GM12801 (cell line): ENCODE results near the gene LCE7A.

Source experiments
- TF ChIP-seq, protein P1 (sequence below): IDR thresholded peaks from one replicate; pipeline ENCODE4 v1.5.1; 2011; ENCODE audit warnings: control low read depth; ENCODE audit not compliant: insufficient read length; ENCODE audit errors: extremely low read depth

LCE7A gene

DNA sequence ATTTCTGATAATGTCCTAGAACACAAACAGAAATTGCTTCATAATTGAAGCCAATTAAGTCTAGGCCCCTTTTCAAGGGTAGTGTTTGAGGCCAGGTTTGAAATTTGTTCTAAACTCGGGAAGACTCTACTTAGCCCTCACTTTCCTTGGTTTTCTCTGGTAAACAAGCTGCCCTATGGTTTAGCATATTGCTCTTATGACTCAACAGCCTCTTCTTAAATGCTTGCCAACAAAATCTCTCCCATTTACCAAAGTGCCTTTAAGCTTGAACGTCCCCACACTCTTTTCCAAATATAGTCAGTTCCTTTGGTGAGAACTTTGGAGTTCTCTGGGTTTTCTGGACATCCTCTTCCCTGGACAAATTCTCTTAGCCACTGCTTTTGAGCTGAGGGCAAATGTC is 22.9 kb upstream of the LCE7A start:
- TF ChIP-seq, protein P1, sequence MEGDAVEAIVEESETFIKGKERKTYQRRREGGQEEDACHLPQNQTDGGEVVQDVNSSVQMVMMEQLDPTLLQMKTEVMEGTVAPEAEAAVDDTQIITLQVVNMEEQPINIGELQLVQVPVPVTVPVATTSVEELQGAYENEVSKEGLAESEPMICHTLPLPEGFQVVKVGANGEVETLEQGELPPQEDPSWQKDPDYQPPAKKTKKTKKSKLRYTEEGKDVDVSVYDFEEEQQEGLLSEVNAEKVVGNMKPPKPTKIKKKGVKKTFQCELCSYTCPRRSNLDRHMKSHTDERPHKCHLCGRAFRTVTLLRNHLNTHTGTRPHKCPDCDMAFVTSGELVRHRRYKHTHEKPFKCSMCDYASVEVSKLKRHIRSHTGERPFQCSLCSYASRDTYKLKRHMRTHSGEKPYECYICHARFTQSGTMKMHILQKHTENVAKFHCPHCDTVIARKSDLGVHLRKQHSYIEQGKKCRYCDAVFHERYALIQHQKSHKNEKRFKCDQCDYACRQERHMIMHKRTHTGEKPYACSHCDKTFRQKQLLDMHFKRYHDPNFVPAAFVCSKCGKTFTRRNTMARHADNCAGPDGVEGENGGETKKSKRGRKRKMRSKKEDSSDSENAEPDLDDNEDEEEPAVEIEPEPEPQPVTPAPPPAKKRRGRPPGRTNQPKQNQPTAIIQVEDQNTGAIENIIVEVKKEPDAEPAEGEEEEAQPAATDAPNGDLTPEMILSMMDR, result no peak

DNA sequence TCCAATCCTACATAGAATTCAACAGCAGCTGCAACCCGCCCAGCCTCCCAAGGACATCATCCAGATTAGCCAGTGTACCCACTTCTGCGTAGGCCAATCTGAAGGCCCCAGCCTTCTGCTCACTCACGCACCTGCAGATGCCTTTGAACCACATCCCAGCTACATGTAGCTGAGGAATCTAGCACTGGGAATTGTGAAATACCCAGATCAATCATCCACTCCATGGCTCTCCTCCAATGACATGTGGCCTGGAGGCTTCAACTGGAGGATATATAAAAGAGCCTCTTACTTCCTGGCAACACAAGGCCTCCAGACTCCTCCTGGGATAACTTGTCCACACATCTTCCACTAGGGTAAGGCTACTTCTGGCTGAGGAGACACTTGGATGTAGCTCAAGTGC is 17.2 kb upstream of the LCE7A start, which contains the start of gene LCE6A:
Gene LCE6A, plus strand, starts transcription at position 301 of the 400 bp plus-strand sequence. CDS start 665 bp downstream, outside the sequence.
- TF ChIP-seq, protein P1, result no peak

DNA sequence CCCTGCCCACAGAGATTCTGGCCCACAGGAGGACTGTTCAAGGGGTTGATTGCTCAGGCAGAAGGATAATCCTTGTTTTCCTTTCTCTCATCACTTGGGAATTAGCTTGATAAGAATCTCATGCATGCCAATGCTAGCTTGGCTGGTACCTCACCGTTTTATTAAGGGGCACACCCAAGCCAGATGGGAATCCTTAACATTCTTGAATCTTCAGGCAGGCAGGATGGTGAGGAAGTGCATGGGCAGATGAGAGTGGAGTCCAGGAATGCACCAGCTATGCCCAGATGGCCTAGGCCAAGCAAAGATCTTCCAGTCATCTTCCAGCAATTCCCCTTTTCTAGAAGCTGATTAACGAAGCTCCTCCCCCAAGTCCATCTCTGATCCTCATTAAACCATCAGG is 4.1 kb upstream of the LCE7A start:
- TF ChIP-seq, protein P1, result no peak

DNA sequence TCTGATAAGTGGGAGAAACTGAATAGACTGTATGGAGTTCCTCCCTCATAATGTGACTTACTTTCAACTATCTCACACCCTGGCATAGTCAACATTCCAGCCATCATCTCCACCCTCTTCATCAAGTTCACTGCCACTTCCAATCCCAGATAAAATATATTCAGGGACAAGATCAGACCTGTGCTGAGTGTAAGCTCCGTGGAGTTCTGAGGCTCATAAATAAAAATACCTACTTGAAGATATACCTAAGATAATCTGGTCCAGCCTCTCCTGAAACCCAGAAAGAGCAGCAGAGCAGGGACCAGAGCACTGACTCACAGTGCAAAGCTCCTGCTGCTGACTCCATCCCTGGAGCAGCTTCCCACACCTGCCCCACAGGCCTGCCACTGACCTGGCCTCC is 1.7 kb upstream of the LCE7A start:
- TF ChIP-seq, protein P1, result no peak

DNA sequence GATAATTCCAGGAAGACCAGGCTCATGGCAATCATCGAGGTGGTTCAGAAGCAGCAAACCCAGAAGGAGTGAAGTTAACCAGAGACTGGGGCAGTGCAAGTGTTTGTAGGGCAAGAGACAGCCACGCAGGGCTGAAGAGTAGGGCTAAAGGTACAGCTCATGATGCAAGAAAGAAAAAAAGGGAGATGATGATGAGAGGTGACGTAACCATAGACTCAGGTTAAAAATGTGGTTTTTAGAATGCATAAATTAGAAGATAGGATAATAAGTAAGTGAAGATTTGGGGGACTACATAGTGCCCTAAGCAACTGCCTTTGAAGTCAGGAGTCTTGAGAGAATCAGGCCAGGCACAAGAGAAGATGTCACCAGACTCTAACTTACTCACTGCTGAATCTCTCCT is 333 bp downstream of the LCE7A start:
- TF ChIP-seq, protein P1, result no peak

DNA sequence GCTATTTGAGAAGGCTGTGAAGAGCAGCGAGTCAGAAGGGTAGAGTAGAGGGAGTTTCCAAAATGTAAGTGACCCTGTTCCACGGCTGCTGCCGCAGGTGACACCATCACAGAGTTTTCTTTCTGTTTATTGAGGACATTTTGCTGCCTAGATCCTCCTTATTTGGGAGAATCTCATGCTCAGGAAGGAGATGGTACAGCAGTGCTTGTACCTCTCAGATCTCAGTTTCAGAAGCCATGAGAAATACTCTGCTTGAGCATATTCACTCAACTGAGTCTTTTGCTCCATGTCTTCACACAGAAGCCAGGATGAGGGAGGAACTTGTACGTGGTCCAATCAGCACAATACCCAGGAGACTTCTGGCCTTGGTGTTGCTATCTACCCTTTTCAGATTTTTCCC is 1.6 kb downstream of the LCE7A start:
- TF ChIP-seq, protein P1, result no peak

DNA sequence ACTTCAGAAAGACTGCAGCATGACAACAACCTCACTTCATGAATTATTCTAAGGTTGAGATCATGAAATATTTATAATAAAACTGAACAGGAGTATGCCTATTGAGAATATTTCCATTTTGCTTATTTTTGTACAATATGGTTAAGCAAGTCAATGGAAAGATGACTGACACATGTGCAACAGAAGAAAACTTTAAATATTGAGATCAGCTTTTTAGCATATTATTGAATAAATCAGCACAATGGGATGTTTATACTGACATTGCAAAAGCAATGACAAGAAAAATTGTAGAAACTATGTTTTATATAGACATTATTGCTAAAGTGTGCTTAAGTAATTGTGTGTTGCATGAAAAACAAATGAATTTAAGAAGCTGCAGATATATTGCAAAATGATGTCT is 4.6 kb downstream of the LCE7A start:
- TF ChIP-seq, protein P1, result no peak

DNA sequence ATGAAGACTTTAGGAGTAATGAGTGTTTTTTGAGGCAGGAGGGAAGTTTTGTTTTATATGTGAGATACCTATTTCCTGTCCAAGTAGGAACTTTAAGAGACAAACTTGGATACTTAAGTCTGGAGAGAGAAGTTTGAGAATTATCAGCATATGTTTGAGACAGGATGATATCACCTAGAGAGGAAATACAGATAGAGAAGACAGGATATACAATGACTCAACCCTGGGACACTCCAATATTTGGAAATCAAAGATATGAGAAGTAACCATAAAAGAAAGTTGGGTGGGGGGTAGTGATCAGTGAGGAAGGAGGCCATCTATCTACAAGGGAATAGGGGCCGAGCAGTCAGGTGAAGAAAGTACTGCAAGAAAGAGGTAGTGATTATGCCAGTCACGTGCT is 6.5 kb downstream of the LCE7A start:
- TF ChIP-seq, protein P1, result no peak
